Skeletal muscle tissue (tissue), 4 donors: ENCODE results near the gene RIMS4. TPM values are rescaled to one million over a fixed set of nuclear protein-coding genes. Genes with fewer than 3 reads are reported as not detected.

Experiments
- H3K27ac ChIP-seq: one replicate; pipeline ENCODE4 v1.7.0; 2013; ENCODE audit warnings: mild to moderate bottlenecking, low read depth, low read length, inconsistent platforms
- H3K27me3 ChIP-seq, 3 donors: one replicate each; pipeline ENCODE4 v1.7.0; 2013; ENCODE audit warnings: low read length in 3 of 3; ENCODE audit not compliant: control insufficient read depth in 3 of 3, insufficient read depth in 3 of 3
- H3K36me3 ChIP-seq, 3 donors: one replicate each; pipeline ENCODE4 v1.7.0; 2013; ENCODE audit warnings: low read length in 3 of 3; ENCODE audit not compliant: control insufficient read depth in 3 of 3, insufficient read depth in 3 of 3
- H3K4me1 ChIP-seq, 3 donors: one replicate each; pipeline ENCODE4 v1.7.0; 2013; ENCODE audit warnings: low read length in 3 of 3, mild to moderate bottlenecking in 3 of 3; ENCODE audit not compliant: control insufficient read depth in 3 of 3, insufficient read depth in 3 of 3
- H3K4me3 ChIP-seq, 3 donors: one replicate each; pipeline ENCODE4 v1.7.0; 2013; ENCODE audit warnings: low read length in 3 of 3
- H3K9ac ChIP-seq, 3 donors: one replicate each; pipeline ENCODE4 v1.7.0; 2013; ENCODE audit warnings: low read length in 3 of 3, mild to moderate bottlenecking in 3 of 3, moderate library complexity in 2 of 3, low read depth in 1 of 3
- H3K9me3 ChIP-seq, 3 donors: one replicate each; pipeline ENCODE4 v1.7.0; 2013; ENCODE audit warnings: low read length in 3 of 3; ENCODE audit not compliant: control insufficient read depth in 3 of 3
- total RNA-seq: library from RNA; depleted of rRNA; stranded (reverse); fragments of >200 nt; gene quantifications from one replicate; pipeline ENCODE4 v1.2.3, GENCODE V29; 2014
- donor health status: Osteomylitis.

RIMS4 gene
- total RNA-seq = 3.1 TPM

DNA sequence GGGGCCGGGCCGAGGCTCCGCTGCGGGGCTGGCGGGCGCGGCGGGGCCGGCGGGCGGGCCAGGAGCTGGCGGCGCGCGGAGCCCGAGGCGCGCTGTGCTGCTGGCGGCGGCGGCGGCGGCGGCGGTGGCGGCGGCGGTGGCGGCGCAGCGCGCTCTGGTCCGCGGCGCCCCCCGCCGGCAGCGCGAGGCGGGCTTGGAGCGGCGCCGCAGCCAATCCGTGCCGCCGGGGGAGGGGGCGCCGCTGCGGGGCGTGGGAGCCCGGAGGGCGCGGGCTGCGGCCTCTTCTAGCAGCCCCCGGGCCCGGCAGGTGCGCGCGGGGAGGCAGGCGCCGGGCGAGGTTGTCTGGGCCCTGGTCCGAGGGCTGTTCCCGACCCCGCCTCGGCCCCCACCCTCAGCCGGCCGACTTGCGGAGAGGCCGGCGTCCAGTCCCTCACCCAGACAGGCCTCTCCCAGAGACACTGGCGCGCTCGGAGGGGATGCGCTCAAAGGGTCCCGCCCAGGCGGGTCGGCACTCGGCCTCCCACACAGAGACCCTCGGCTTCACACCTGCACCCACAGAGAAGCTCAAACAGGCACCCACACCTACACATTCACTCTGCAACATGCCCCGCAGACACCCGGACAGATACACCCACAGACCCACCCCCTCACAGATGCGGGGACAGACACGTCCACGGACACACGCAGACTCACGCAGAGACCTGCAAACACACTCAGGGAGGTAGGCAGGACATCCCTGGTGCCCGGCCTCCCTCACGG is at the start of gene RIMS4:
TSS of gene RIMS4 (minus strand) at position 156 of the 759 bp plus-strand sequence. CDS start 275 bp downstream, outside the sequence.
- peaks cover 19 to 31% (median 26%) of the 10 kb centered on the region in 3 donors for H3K27me3 ChIP-seq
- peaks cover 14 to 20% (median 17%) of the 10 kb centered on the region in 3 donors for H3K4me1 ChIP-seq
- peaks cover 4 to 17% (median 9%) of the 10 kb centered on the region in 3 donors for H3K9me3 ChIP-seq
- H3K9ac ChIP-seq = no peak within 1 kb of the TSS
- H3K36me3 ChIP-seq = no peaks in the 10 kb centered on the region
- no peak within 1 kb of the TSS for H3K27ac ChIP-seq
- peak within 1 kb of the TSS; percentile 30 to 56 (median 43) for H3K4me3 ChIP-seq

DNA sequence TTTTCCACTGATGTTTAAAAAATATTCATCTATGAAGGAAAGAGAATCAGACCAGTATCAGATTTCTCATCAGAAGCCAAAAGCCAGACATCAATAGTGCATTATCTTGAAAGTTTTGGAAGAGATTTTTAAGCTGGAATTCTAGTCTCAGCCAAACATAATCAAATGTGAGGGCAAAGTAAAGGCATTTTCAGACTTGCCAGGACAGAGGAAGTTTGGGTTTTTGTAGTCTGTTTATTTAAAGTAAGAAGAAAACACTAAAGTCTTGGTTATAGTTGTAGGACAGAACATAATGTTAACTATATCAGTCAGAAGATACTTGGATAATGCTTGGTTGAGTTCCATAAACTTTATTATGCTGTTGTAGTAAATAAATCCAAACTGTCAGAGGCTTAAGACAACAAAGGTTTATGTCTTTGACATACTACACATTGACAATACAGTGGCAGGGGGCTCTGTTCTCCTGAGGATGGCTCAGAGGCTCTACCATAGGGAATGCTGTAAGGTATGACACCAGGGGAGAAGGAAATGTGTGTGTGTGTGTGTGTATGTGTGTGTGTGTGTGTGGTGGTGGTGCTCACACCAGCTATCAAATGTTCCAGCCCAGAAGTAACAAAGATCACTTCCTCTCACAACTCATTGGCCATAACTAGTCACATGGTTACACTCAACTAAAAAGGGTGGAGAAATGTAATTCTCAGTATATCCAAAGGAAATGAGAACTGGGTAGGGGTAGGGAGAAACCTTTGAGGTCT is 48.4 kb upstream of the RIMS4 start:
- Histone ChIP-seq H3K9me3 (no peaks in the 10 kb centered on the region), H3K4me1 (peaks cover 5 to 11% (median 10%) of the 10 kb centered on the region in 3 donors), H3K36me3 (no peaks in the 10 kb centered on the region), H3K4me3 (no peak overlapping the region), H3K27ac (no peak overlapping the region), H3K9ac (no peak overlapping the region), H3K27me3 (no peaks in the 10 kb centered on the region)

DNA sequence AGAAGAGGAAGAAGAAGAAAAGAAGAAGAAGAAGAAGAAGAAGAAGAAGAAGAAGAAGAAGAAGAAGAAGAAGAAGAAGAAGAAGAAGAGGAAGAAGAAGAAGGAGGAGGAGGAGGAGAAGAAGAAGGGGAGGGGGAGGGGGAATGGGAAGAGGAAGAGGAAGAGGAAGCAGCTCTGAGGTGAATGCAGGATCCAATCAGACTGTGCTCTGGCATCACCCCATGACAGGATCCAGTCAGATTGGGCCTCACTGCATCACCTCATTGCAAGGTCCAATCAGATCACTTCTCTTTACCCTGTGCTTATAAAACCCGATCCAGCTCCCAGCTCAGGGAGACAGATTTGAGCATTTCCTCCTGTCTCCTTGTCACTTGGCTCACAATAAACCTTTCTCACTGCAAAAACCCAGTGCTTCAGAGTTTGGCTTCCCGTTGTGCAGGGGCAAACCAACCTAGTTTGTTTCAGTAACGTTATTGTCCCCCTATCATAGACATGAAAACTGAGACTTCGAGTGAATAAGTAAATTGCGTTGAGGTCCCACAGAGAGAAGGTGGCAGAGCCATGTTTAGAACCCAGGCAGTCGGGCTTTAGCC is 46.6 kb upstream of the RIMS4 start:
- no peaks in the 10 kb centered on the region for H3K27me3 ChIP-seq
- no peak overlapping the region for H3K27ac ChIP-seq
- peaks cover under 1 to 6% (median 6%) of the 10 kb centered on the region in 3 donors for H3K4me1 ChIP-seq
- H3K36me3 ChIP-seq = no peaks in the 10 kb centered on the region
- no peaks in the 10 kb centered on the region for H3K9me3 ChIP-seq
- no peak overlapping the region for H3K9ac ChIP-seq
- no peak overlapping the region for H3K4me3 ChIP-seq

DNA sequence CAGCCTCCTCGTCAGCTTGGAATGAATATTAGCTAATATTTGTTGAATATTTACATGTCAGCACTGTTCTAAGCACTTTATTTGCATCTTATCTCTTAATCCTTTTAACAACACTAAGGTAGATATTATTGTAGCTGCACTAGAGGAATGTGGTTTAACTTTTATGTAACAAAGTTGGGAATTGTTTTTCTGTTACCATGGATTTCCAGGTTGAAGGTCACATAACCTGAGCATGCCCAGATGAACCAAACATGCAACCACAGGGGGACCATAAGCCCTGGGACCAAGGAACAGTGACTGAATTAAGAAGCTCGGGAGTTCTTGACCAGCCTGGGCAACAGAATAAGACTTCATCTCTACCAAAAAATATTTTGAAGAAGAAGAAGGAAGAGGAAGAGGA is 46.1 kb upstream of the RIMS4 start:
- Histone ChIP-seq H3K36me3 (no peaks in the 10 kb centered on the region), H3K4me1 (peaks cover 0 to 2% (median 2%) of the 10 kb centered on the region in 3 donors), H3K4me3 (no peak overlapping the region), H3K9me3 (no peaks in the 10 kb centered on the region), H3K9ac (no peak overlapping the region), H3K27ac (no peak overlapping the region), H3K27me3 (no peaks in the 10 kb centered on the region)

DNA sequence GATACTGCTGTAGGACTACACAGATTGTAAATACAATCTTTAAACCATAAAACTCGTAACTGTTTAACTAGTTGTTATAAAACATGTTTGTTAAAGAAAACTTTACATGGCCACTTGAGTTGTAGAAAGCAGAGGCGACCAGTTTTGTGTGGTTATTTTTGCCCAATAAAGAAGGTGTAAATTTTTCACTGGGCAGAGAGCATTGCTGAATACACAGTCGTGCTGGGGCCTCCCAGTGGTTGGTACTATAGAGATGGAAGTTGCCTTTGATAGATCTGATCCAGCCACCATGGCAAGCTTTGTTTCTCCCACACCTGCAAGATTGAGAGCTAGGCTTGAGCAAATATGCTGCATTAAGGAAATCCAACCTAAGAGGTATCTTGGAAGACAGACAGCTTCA is 41.2 kb upstream of the RIMS4 start:
- Histone ChIP-seq H3K9ac (no peak overlapping the region), H3K27me3 (no peaks in the 10 kb centered on the region), H3K36me3 (no peaks in the 10 kb centered on the region), H3K4me3 (no peak overlapping the region), H3K27ac (no peak overlapping the region), H3K9me3 (peaks cover 0 to 2% (median 0%) of the 10 kb centered on the region in 3 donors), H3K4me1 (no peaks in the 10 kb centered on the region)

DNA sequence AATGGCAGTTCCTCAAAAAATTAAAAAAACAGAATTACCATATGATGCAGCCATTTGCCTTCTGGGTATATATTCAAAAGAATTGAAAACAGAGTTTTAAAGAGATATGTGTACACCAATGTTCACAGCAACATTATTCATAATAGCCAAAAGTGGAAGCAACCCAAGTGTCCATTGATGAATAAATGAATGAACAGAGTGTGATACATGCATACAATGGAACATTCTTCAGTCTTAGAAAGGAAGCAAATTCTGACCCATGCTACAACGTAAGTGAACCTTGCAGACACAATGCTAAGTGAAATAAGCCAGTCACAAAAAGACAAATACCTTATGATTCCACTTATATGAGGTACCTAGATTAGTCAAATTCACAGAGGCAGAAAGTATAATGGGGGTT is 40.5 kb upstream of the RIMS4 start:
- no peaks in the 10 kb centered on the region for H3K36me3 ChIP-seq
- H3K9me3 ChIP-seq = peaks cover 0 to 2% (median 0%) of the 10 kb centered on the region in 3 donors
- H3K4me1 ChIP-seq = no peaks in the 10 kb centered on the region
- H3K4me3 ChIP-seq = no peak overlapping the region
- no peak overlapping the region for H3K9ac ChIP-seq
- H3K27ac ChIP-seq = no peak overlapping the region
- H3K27me3 ChIP-seq = no peaks in the 10 kb centered on the region

DNA sequence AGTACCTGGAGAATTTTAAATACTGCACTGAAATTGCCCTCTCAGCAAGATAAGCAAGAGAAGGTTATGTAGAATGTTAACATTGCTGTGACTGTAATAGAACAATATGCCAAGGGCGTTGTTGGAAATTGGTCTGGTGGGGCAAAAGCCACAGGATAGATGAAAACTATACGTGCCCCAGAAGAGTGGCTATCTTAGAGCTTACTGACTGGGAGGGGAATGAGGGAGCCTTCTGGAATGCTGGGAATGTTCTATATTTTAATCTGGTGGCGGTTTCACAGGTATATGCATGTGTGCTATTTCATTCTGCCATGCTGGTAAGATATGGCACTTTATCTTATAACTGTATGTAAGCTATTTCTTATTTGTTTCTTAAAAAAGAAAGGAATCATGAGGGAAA is 39.9 kb upstream of the RIMS4 start:
- H3K4me1 ChIP-seq = no peaks in the 10 kb centered on the region
- no peaks in the 10 kb centered on the region for H3K27me3 ChIP-seq
- H3K36me3 ChIP-seq = no peaks in the 10 kb centered on the region
- no peak overlapping the region for H3K4me3 ChIP-seq
- H3K9ac ChIP-seq = no peak overlapping the region
- H3K27ac ChIP-seq = no peak overlapping the region
- H3K9me3 ChIP-seq = peaks cover 0 to 2% (median 0%) of the 10 kb centered on the region in 3 donors

DNA sequence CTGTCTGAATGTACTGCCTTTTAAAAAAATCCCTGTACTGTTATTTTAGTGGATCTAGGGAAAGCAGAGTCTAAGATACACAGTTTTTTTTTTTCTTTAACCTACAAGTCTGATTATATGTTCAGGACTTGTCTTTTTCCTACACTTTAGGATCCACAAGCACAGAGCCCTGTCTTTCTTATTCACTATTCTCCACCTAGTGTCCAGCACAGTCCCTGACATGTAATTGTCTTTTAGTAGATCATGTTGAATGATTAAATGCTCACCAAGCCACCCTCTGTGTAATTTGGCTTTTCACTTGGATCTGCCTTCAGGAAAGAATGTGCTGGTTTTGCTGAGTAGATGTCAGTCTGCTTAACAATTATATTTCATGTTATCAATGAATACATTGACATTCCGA is 39.4 kb upstream of the RIMS4 start:
- H3K4me1 ChIP-seq = no peaks in the 10 kb centered on the region
- no peaks in the 10 kb centered on the region for H3K36me3 ChIP-seq
- no peaks in the 10 kb centered on the region for H3K27me3 ChIP-seq
- no peak overlapping the region for H3K27ac ChIP-seq
- no peak overlapping the region for H3K4me3 ChIP-seq
- H3K9me3 ChIP-seq = peaks cover 0 to 2% (median 0%) of the 10 kb centered on the region in 3 donors
- H3K9ac ChIP-seq = no peak overlapping the region

DNA sequence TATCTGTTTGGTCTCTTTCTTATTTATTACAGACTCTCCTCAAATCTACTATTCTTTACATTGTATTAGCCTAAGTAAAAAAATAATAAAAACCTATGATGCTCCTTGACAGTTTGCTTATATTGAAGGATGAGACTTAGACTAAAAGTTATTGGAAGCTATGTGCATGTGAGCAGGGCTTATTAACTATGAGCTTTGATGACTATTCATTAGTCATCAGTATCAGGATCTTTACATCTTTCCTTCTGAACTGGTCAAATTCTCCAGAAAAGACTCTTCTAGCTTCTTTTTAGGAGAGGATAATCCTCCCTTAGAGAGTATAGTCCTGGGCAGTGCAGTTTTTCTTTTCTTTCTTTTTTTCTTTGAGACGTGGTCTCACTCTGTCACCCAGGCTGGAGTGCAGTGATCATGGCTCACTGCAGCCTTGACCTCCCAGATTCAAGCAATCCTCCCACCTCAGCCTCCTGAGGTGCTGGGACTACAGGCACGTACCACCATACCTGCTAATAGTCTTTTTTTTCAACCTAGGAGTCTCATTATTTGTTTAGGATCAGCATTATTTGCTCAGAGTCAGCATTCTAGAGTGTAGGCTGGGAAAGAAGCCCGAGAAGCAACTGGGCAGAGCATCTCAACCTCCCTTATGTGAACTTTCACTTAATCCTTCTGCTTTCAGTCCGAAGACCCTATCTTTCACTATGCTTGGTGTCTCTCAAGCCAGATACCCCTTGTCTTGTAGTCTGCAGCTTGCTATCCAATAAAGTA is 38.1 kb upstream of the RIMS4 start:
- no peaks in the 10 kb centered on the region for H3K36me3 ChIP-seq

More for the DNA sequence above, 38.1 kb upstream of the RIMS4 start:
- peaks cover 0 to 6% (median 4%) of the 10 kb centered on the region in 3 donors for H3K27me3 ChIP-seq
- H3K27ac ChIP-seq = no peak overlapping the region
- no peaks in the 10 kb centered on the region for H3K4me1 ChIP-seq
- H3K4me3 ChIP-seq = no peak overlapping the region
- peaks cover 0 to 2% (median 0%) of the 10 kb centered on the region in 3 donors for H3K9me3 ChIP-seq
- no peak overlapping the region for H3K9ac ChIP-seq
